Nephron (organoid): Measurements from ENCODE around the gene PLPP6.

Source experiments
- H3K27ac Mint-ChIP-seq, 3 experiments: 2 replicates each; pipeline ENCODE4 v1.8.0; 2020; ENCODE audit warnings: mixed read lengths in 3 of 3, mild to moderate bottlenecking in 2 of 3, moderate library complexity in 1 of 3
- H3K27me3 Mint-ChIP-seq: 2 replicates; pipeline ENCODE4 v1.8.0; 2021; ENCODE audit warnings: low read depth, mild to moderate bottlenecking, moderate library complexity, mixed read lengths
- H3K36me3 Mint-ChIP-seq: 2 replicates; pipeline ENCODE4 v1.8.0; 2020; ENCODE audit warnings: low read depth, mixed read lengths
- H3K4me1 Mint-ChIP-seq: 2 replicates; pipeline ENCODE4 v1.8.0; 2020; ENCODE audit warnings: mixed read lengths
- H3K4me3 Mint-ChIP-seq, 3 experiments: 2 replicates each; pipeline ENCODE4 v1.8.0; 2020; ENCODE audit warnings: mild to moderate bottlenecking in 3 of 3, mixed read lengths in 3 of 3, moderate library complexity in 2 of 3
- H3K9me3 Mint-ChIP-seq: 2 replicates; pipeline ENCODE4 v1.8.0; 2020; ENCODE audit warnings: mixed read lengths
- TF ChIP-seq, protein P1 (sequence below), 3 experiments: fragments of 200-600 bp; sonication (generic); IDR thresholded peaks; one replicate each; pipeline ENCODE4 v1.5.0; 2021; ENCODE audit warnings: antibody characterized with exemption in 3 of 3; ENCODE audit not compliant: unreplicated experiment in 3 of 3

The PLPP6 gene

DNA sequence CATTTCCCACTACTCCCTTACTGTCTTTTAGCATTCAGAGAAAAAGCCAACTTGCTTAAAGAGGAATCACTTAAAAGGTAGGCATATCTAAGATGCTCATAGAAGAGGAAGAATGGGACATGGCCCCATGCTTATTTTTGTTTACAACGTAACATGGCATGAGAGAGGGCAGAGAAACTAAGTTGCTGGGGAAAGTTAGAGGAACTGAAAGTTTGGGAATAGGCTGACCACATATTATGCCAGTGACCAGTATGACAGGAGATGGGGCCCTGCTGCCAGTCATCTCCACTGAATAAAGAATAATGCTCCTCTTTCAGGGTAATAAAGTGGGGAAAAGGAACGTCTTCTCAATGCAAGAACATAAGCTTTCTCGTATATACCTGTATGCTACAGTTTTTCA lies 1.9 kb downstream of the PLPP6 start:
- Mint-ChIP-seq H3K4me1 (peaks cover 39% of the 10 kb centered on the region), H3K36me3 (no peaks in the 10 kb centered on the region), H3K27ac (no peak overlapping the region), H3K27me3 (peaks cover 15% of the 10 kb centered on the region), H3K4me3 (peak overlapping the region; percentile 67 to 92 (median 85)), H3K9me3 (peaks cover 2% of the 10 kb centered on the region)
- TF ChIP-seq, protein P1, sequence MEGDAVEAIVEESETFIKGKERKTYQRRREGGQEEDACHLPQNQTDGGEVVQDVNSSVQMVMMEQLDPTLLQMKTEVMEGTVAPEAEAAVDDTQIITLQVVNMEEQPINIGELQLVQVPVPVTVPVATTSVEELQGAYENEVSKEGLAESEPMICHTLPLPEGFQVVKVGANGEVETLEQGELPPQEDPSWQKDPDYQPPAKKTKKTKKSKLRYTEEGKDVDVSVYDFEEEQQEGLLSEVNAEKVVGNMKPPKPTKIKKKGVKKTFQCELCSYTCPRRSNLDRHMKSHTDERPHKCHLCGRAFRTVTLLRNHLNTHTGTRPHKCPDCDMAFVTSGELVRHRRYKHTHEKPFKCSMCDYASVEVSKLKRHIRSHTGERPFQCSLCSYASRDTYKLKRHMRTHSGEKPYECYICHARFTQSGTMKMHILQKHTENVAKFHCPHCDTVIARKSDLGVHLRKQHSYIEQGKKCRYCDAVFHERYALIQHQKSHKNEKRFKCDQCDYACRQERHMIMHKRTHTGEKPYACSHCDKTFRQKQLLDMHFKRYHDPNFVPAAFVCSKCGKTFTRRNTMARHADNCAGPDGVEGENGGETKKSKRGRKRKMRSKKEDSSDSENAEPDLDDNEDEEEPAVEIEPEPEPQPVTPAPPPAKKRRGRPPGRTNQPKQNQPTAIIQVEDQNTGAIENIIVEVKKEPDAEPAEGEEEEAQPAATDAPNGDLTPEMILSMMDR (IDR thresholded peaks at IDR 0.05; ENCODE audit: unreplicated experiment in 3 of 3): no peak

DNA sequence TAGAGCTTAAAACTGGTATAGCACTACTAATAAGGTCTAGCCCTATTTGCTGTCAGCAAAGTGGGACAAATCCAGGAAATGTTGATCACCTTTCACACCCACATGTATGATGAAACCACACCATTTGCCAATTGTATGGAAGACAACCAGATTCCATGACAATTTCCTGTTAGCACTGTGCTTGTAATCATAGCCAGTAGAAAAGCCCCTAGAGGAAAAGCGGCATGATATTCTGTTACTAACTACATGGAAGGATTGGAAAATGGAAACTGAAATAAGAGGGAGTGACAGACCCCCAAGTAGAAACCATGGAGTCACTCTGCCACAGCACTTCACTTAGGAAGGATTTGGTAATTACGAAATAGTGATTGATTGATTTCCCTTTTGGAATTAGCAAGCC lies 3.3 kb downstream of the PLPP6 start:
- TF ChIP-seq, protein P1 (IDR thresholded peaks at IDR 0.05; ENCODE audit: unreplicated experiment in 3 of 3): no peak

DNA sequence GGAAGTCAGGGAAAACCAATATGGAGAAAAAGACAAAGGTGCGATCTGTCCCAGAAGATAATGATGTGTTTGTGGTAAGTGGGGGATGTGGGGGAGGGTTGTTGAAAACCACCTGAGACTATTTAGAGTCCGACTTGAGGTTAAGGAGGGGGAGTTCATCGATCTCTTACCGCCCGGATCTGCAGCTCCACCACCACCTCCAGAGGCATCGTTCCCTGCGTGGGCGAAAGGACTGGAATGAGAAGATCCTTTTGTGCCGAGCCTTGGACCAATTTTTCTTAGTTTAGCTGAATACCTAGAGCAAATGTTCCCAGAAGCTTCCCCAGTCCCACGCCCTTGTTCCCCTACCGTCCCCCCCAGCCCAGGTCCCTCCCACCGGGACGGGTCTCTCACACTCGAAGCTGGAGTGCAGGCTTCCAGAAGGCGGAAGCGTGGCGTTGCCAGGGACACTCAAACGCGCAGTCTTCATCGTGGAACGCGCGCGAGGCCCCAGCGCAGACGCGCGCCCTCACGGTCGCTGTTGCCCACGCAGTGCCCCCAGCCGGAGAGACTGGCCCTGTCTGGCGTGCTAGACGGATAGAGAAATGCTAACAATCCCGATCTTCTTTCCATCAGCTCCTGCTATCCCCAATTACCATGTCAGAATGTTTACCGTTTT lies 4.1 kb downstream of the PLPP6 start, which contains the start of gene SPATA6L:
TSS of gene SPATA6L (minus strand) at position 439 of the 658 bp plus-strand sequence. CDS start at position 209, 230 bp downstream.
- Mint-ChIP-seq H3K27me3 (peaks cover 15% of the 10 kb centered on the region), H3K36me3 (no peaks in the 10 kb centered on the region), H3K9me3 (peaks cover under 1% of the 10 kb centered on the region), H3K4me3 (peak within 1 kb of the TSS; percentile 80 to 92 (median 85)), H3K27ac (peak within 1 kb of the TSS; percentile 3 to 59 (median 58)), H3K4me1 (peaks cover 39% of the 10 kb centered on the region)
- TF ChIP-seq, protein P1 (IDR thresholded peaks at IDR 0.05; ENCODE audit: unreplicated experiment in 3 of 3): no peak

More for the DNA sequence above, 3.3 kb downstream of the PLPP6 start:
- peaks cover 39% of the 10 kb centered on the region for H3K4me1 Mint-ChIP-seq
- peak overlapping the region; percentile 80 to 92 (median 85) for H3K4me3 Mint-ChIP-seq
- no peaks in the 10 kb centered on the region for H3K36me3 Mint-ChIP-seq
- peak overlapping the region in 2 of 3 experiments; percentile 58 to 59 for H3K27ac Mint-ChIP-seq
- peaks cover 2% of the 10 kb centered on the region for H3K9me3 Mint-ChIP-seq
- peaks cover 15% of the 10 kb centered on the region for H3K27me3 Mint-ChIP-seq

GRCh38 chr9:4667681-4668080 lies 5.6 kb downstream of the PLPP6 start:
- Mint-ChIP-seq H3K4me3 (peak overlapping the region; percentile 2 to 24 (median 10)), H3K4me1 (peaks cover 30% of the 10 kb centered on the region)
- TF ChIP-seq, protein P1 (IDR thresholded peaks at IDR 0.05; ENCODE audit: unreplicated experiment in 3 of 3): no peak

GRCh38 chr9:4668604-4669003 lies 6.5 kb downstream of the PLPP6 start:
- Mint-ChIP-seq H3K36me3 (no peaks in the 10 kb centered on the region), H3K4me3 (no peak overlapping the region), H3K27ac (no peak overlapping the region), H3K27me3 (peaks cover 11% of the 10 kb centered on the region), H3K4me1 (peaks cover 22% of the 10 kb centered on the region), H3K9me3 (no peaks in the 10 kb centered on the region)
- TF ChIP-seq, protein P1 (IDR thresholded peaks at IDR 0.05; ENCODE audit: unreplicated experiment in 3 of 3): no peak

More at GRCh38 chr9:4667681-4668080, 5.6 kb downstream of the PLPP6 start:
- Mint-ChIP-seq H3K9me3 (no peaks in the 10 kb centered on the region), H3K27me3 (peaks cover 15% of the 10 kb centered on the region), H3K27ac (no peak overlapping the region), H3K36me3 (no peaks in the 10 kb centered on the region)

GRCh38 chr9:4669890-4670289 lies 7.8 kb downstream of the PLPP6 start:
- no peak overlapping the region for H3K27ac Mint-ChIP-seq
- H3K4me3 Mint-ChIP-seq: no peak overlapping the region
- H3K4me1 Mint-ChIP-seq: peaks cover 17% of the 10 kb centered on the region
- peaks cover 11% of the 10 kb centered on the region for H3K27me3 Mint-ChIP-seq
- TF ChIP-seq, protein P1 (IDR thresholded peaks at IDR 0.05; ENCODE audit: unreplicated experiment in 3 of 3): no peak
- H3K36me3 Mint-ChIP-seq: no peaks in the 10 kb centered on the region
- no peaks in the 10 kb centered on the region for H3K9me3 Mint-ChIP-seq
